Activated T-cell treated with anti-CD3 and anti-CD28 coated beads, Interleukin-2, amount 50 U/mL, for 4 hours (primary cell): ENCODE results near the gene PAGR1. TPM values are rescaled to one million over a fixed set of nuclear protein-coding genes. Genes with fewer than 3 reads are reported as not detected.

Experiments
- total RNA-seq, 3 donors: library from RNA; stranded (reverse); gene quantifications; one replicate each; pipeline ENCODE4 v1.2.1, GENCODE V29; 2021

PAGR1 gene
- total RNA-seq, 3 donors from 2014 or later: 35.2 to 40.9 (median 40.7) TPM

Other genes with a start within 250 kb of the PAGR1 start
- gene SPN, start 152.9 kb upstream of the PAGR1 start, total RNA-seq: 10 to 100 TPM; 37.5 to 41.0 (median 39.9) TPM
- 1 to 10 TPM; 1.9 to 3.0 (median 2.1) TPM for gene QPRT, start 137.0 kb upstream of the PAGR1 start, total RNA-seq
- 1 to 10 TPM; 6.8 to 8.8 (median 7.2) TPM for gene C16orf54, start 70.2 kb upstream of the PAGR1 start, total RNA-seq
- gene ZG16, start 37.9 kb upstream of the PAGR1 start, total RNA-seq: under 1 TPM in 1 of 3 donors, not detected in 2; 0.05 TPM
- gene KIF22, start 25.4 kb upstream of the PAGR1 start, total RNA-seq: 10 to 100 TPM; 73.5 to 82.2 (median 79.7) TPM
- 100 to 1,000 TPM; 321 to 471 (median 409) TPM for gene MAZ, start 9.6 kb upstream of the PAGR1 start, total RNA-seq
- 1 to 10 TPM in 1 of 3 donors, under 1 TPM in 2; 0.34 to 1.6 (median 0.76) TPM for gene PRRT2, start 4.0 kb upstream of the PAGR1 start, total RNA-seq
- gene MVP, start 4.3 kb downstream of the PAGR1 start, total RNA-seq: 10 to 100 TPM; 80.6 to 86.4 (median 85.8) TPM
- gene CDIPT, start 47.1 kb downstream of the PAGR1 start, total RNA-seq: 10 to 100 TPM; 56.7 to 61.0 (median 59.7) TPM
- under 1 TPM in 2 of 3 donors, not detected in 1; 0.18 to 0.33 TPM for gene SEZ6L2, start 83.4 kb downstream of the PAGR1 start, total RNA-seq
- gene ASPHD1, start 84.3 kb downstream of the PAGR1 start, total RNA-seq: 1 to 10 TPM; 2.1 to 3.4 (median 3.2) TPM
- gene KCTD13, start 110.1 kb downstream of the PAGR1 start, total RNA-seq: 10 to 100 TPM; 42.7 to 45.4 (median 44.1) TPM
- gene TMEM219, start 145.9 kb downstream of the PAGR1 start, total RNA-seq: 10 to 100 TPM; 19.3 to 30.8 (median 27.7) TPM
- gene TAOK2, start 157.7 kb downstream of the PAGR1 start, total RNA-seq: 10 to 100 TPM; 34.9 to 37.9 (median 37.8) TPM
- gene HIRIP3, start 179.5 kb downstream of the PAGR1 start, total RNA-seq: 10 to 100 TPM; 43.4 to 52.5 (median 50.7) TPM
- 100 to 1,000 TPM; 103 to 113 (median 112) TPM for gene INO80E, start 180.1 kb downstream of the PAGR1 start, total RNA-seq
- gene DOC2A, start 194.9 kb downstream of the PAGR1 start, total RNA-seq: 1 to 10 TPM in 2 of 3 donors, under 1 TPM in 1; 0.49 to 2.5 (median 1.1) TPM
- not detected for gene C16orf92, start 207.0 kb downstream of the PAGR1 start, total RNA-seq
- gene TLCD3B, start 215.1 kb downstream of the PAGR1 start, total RNA-seq: under 1 TPM; 0.22 to 0.33 (median 0.32) TPM
- 1,000 to 10,000 TPM; 2,101 to 2,362 (median 2,220) TPM for gene ALDOA, start 249.6 kb downstream of the PAGR1 start, total RNA-seq